HG03432 (cell line): Measurements from ENCODE around the gene JARID2.

ENCODE experiments used
- ATAC-seq: cut with Tn5 transposase; IDR thresholded peaks from one replicate; pipeline ENCODE4 v1.9.1; 2021; ENCODE audit warnings: mild to moderate bottlenecking, moderate library complexity; ENCODE audit not compliant: unreplicated experiment

Gene JARID2

GRCh38 chr6:15368873-15369272 lies 123.0 kb downstream of the JARID2 start:
- no peak for ATAC-seq

GRCh38 chr6:15369838-15370237 lies 124.0 kb downstream of the JARID2 start:
- ATAC-seq: no peak

GRCh38 chr6:15370733-15371671 lies 125.1 kb downstream of the JARID2 start:
- ATAC-seq: no peak

DNA sequence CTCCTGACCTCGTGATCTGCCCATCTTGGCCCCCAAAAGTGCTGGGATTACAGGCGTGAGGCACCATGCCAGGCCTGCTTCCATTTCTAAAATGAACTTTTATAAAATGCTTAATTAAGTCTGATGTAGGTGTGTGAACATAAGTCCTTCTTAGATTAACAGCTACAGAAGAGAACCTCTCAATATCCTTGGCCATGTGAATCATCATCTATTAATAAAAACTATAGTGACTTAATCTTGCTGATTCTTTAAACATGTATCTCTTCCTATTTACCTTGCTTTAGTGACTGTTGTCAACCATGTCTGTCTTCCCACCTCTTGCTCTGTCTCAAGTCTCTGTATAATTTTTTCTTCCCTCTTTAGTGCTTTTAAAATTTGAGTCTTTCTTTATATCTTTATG lies 127.1 kb downstream of the JARID2 start:
- ATAC-seq: no peak

DNA sequence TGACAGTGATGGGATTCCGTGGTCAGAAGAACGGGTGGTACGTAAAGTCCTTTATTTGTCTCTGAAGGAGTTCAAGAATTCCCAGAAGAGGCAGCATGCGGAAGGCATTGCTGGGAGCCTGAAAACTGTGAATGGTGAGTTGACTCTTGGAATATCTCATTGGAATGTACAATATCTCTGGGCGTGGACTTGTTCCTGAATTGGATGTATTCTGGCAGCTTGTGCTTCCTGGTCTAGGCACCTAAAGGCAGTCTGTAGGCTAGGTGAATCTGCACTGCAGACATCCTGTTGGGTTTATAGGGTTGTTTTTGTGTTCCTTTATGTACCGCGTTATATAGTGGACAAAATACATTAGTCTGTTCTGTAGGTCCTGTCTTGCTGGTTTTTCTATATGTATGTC lies 128.2 kb downstream of the JARID2 start:
- ATAC-seq: no peak

- no peak for ATAC-seq
These were observed 129.1 kb downstream of the JARID2 start for GRCh38 chr6:15375018-15375417.

GRCh38 chr6:15375638-15376290 lies 129.9 kb downstream of the JARID2 start:
- no peak for ATAC-seq

DNA sequence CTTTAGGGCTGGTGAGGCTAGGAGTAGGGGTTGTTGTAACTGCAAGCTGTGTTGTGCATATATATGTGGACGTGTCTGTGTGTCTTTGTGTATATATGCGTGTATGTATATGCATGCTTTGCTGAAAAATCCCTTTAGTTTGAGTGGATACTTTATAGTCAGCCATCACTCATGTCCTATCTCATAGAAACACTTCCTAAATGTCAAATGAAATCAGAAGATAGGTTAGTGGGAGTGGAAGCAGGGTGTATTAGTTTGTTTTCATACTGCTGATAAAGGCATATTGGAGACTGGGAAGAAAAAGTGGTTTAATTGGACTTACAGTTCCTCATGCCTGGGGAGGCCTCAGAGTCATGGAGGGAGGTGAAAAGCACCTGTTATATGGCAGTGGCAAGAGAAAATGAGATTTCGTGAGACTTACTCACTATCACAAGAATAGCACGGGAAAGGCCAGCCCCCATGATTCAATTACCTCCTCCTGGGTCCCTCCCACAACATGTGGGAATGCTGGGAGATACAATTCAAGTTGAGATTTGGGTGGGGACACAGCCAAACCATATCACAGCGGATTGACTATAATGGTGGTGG lies 131.1 kb downstream of the JARID2 start:
- ATAC-seq: no peak

- no peak for ATAC-seq
These were observed 132.4 kb downstream of the JARID2 start for GRCh38 chr6:15378272-15378671.

- ATAC-seq: no peak
These were observed 133.0 kb downstream of the JARID2 start for GRCh38 chr6:15378866-15379265.

DNA sequence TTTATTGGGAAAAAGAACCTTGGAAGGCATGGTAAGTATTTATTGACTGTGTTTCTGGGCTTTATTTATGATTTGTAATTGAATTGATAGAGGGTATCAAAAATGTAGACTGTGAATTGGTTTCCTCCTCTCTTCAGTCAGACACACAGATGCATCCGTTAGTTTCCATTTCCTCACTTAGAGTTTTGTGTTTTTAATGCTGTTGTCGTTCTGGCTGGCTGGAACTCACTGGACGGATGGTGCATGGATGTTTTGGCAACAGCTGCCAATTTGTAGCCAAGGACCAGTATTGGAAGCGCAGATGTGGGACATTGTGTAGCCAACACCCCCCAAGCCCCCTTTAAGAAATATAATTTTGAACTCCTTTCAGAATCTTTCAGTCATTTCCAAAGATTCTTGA lies 134.5 kb downstream of the JARID2 start:
- ATAC-seq: no peak

- no peak for ATAC-seq
These were observed 136.2 kb downstream of the JARID2 start for GRCh38 chr6:15382089-15382488.

DNA sequence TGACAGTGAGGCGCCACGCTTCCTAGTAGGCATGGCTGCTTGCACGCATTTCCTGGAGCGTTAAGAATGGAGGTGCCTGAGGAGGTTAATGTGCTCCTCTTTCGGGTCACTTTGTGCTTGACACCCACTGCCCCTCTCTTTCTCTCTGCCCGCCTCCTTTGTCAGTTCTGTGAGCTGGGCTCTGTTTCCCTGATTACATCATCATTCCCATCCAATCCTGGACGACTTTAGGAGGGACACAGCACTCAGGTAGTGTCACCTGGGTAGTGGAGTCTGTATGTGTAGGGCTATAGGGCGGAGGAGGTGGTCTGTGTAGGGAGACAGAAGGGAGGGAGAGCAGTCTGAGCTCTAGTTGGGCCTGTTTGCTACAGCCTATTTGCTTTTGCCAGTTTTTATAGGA lies 136.8 kb downstream of the JARID2 start:
- no peak for ATAC-seq

- ATAC-seq: no peak
These were observed 139.0 kb downstream of the JARID2 start for GRCh38 chr6:15384901-15385300.

DNA sequence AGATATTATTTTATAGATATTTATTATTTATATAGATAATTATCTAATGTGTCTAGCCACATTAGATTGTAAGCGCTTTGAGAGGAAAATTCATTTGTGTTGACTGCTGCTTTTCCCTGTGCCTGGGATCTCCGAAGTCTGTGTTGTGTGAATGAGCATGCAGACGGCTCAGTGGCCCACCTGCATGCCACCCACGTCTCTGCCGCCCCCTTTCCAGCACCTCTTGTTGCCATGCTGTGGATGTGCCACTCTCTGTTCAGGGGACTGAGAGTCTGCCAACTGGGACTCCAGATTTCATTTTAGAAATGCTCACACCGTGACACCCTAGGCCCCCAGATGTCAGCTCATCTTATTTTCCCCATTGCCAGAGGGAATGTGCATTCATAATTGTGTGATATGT lies 139.7 kb downstream of the JARID2 start:
- no peak for ATAC-seq

GRCh38 chr6:15386110-15386755 lies 140.4 kb downstream of the JARID2 start:
- ATAC-seq: no peak

DNA sequence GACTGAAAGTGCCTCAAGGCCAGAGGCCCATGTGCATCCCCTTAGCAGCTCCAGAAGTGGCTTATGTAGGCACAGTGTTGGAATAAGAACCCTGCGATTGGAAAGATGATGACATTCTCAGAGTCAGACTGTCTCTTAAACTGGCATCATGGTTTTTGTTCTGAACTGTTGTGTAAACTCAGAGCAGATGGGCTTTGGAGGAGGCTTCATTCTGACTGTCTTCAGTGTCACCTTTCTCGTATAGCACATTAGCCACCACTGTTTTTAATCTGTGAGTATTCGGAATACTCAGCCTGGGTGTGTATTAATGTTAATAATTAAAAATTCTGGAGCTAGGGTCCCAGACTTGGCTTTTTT lies 140.9 kb downstream of the JARID2 start:
- ATAC-seq: no peak

DNA sequence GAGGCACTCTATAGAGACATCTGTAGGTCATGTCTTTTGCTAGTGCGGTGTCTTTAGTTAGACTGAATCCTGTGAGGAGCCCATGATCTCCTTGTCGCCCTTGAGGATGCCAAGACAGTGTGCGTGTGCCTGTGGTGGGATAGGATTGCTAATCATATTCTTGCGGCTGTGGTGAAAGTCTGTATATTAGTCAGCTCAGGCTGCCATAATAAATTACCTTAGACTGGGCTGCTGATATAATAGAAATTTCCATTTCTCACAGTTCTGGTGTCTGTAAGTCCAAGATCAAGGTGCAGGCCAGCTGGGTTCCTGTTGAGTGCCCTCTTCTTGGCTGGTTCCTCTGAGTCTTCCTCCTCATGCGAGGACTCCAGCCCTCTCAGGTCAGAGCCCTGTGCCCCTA lies 141.2 kb downstream of the JARID2 start:
- peak; percentile 49 for ATAC-seq

GRCh38 chr6:15389084-15389764 lies 143.4 kb downstream of the JARID2 start:
- ATAC-seq: no peak

DNA sequence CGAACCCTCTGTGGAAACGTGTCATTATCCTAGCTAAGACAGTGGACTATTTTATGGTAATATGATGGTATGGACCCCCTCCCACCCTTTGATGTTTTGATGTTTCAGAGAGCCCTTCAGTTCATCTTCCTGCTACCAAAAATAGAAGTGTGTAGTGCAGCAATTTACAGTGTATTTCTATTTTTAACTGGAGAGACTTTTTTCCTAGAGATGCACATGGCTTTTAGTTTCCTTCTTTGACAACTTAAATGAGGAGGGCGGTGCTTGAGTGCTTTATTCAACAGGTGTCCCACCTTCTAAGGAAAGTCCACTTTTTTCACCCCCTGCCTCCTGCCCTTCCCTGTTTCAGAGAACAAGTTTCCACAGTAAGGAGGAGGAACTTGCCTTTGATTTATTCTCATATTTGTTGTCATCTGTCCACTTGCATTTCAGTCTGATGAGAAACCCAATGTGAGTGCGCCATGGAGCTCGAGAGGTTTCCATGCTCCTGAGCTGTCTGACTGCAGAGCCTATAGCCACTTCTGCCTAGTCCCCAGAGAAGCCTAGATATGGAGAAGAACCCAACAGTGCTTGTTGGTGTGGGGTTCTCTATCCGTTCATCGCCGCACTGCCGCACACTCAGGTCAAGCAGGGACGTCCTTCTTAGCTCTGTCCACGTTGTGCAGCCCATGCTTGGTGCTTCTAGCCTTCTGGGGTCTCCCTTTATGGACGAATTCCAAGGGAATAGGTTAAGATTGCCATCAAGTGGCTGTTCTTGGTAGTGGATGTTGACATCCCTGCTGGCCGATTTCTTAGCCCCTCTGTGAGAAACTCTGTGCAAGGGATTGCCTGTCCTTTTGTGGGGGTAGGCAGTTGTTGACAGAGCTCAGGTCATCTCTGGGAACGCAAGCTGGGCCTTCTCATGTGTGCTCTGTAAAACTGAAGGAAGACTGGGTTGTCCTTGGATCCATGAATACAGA lies 144.2 kb downstream of the JARID2 start:
- ATAC-seq: no peak
